Vagina (tissue), 2 donors: ENCODE results near the gene MSL1. TPM values are rescaled to one million over a fixed set of nuclear protein-coding genes. Genes with fewer than 3 reads are reported as not detected.

Experiments
- DNase-seq, 2 donors: peaks; one replicate each; pipeline ENCODE4 v3.0.0-alpha.2; 2017; ENCODE audit errors: extremely low spot score in 2 of 2
- H3K27ac ChIP-seq: fragments of 200-600 bp; sonication (generic); one replicate; pipeline ENCODE4 v1.5.1; 2019
- H3K27me3 ChIP-seq: fragments of 200-600 bp; sonication (generic); one replicate; pipeline ENCODE4 v1.5.1; 2019
- H3K36me3 ChIP-seq, 2 donors: fragments of 200-600 bp; sonication (generic); one replicate each; pipeline ENCODE4 v1.5.1; 2017 to 2019
- H3K4me1 ChIP-seq: fragments of 200-600 bp; sonication (generic); one replicate; pipeline ENCODE4 v1.5.1; 2019
- H3K4me3 ChIP-seq, 2 donors: fragments of 200-600 bp; sonication (generic); 1 replicate in 1 of 2; 2 replicates in 1 of 2; pipeline ENCODE4 v1.5.1; 2016 to 2019
- H3K9me3 ChIP-seq: fragments of 200-600 bp; sonication (generic); one replicate; pipeline ENCODE4 v1.5.1; 2019
- POLR2A ChIP-seq, 2 donors: fragments of 450-650 bp; IDR thresholded peaks; one replicate each; pipeline ENCODE4 v1.6.1; 2017; ENCODE audit warnings: antibody characterized with exemption in 2 of 2, mild to moderate bottlenecking in 2 of 2, moderate library complexity in 2 of 2
- POLR2AphosphoS5 ChIP-seq, 2 donors: sonication (generic); formaldehyde crosslinking; IDR thresholded peaks; one replicate each; pipeline ENCODE4 v1.9.0; 2017; ENCODE audit warnings: antibody characterized with exemption in 2 of 2, mild to moderate bottlenecking in 2 of 2, low read depth in 1 of 2; ENCODE audit not compliant: insufficient read depth in 1 of 2
- intact Hi-C: fragments of 100-400 bp; cut with DNase I; formaldehyde crosslinking; loops from one replicate; pipeline ENCODE4 v1.15.1; 2023
- total RNA-seq: library from RNA; depleted of rRNA; stranded (reverse); fragments of >200 nt; gene quantifications from one replicate; pipeline ENCODE4 v1.2.3, GENCODE V29; 2016
- TF ChIP-seq, protein P1 (sequence below), 3 experiments: fragments of 450-650 bp in 2 of 3; fragments of 200-600 bp in 1 of 3; sonication (generic) in 1 of 3; IDR thresholded peaks; one replicate each; pipeline ENCODE4 v1.5.1; 2017 to 2019; ENCODE audit warnings: antibody characterized with exemption in 3 of 3, mild to moderate bottlenecking in 2 of 3, moderate library complexity in 2 of 3

Gene MSL1, protein sequence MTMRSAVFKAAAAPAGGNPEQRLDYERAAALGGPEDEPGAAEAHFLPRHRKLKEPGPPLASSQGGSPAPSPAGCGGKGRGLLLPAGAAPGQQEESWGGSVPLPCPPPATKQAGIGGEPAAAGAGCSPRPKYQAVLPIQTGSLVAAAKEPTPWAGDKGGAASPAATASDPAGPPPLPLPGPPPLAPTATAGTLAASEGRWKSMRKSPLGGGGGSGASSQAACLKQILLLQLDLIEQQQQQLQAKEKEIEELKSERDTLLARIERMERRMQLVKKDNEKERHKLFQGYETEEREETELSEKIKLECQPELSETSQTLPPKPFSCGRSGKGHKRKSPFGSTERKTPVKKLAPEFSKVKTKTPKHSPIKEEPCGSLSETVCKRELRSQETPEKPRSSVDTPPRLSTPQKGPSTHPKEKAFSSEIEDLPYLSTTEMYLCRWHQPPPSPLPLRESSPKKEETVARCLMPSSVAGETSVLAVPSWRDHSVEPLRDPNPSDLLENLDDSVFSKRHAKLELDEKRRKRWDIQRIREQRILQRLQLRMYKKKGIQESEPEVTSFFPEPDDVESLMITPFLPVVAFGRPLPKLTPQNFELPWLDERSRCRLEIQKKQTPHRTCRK
- 62.4 TPM for total RNA-seq

DNA sequence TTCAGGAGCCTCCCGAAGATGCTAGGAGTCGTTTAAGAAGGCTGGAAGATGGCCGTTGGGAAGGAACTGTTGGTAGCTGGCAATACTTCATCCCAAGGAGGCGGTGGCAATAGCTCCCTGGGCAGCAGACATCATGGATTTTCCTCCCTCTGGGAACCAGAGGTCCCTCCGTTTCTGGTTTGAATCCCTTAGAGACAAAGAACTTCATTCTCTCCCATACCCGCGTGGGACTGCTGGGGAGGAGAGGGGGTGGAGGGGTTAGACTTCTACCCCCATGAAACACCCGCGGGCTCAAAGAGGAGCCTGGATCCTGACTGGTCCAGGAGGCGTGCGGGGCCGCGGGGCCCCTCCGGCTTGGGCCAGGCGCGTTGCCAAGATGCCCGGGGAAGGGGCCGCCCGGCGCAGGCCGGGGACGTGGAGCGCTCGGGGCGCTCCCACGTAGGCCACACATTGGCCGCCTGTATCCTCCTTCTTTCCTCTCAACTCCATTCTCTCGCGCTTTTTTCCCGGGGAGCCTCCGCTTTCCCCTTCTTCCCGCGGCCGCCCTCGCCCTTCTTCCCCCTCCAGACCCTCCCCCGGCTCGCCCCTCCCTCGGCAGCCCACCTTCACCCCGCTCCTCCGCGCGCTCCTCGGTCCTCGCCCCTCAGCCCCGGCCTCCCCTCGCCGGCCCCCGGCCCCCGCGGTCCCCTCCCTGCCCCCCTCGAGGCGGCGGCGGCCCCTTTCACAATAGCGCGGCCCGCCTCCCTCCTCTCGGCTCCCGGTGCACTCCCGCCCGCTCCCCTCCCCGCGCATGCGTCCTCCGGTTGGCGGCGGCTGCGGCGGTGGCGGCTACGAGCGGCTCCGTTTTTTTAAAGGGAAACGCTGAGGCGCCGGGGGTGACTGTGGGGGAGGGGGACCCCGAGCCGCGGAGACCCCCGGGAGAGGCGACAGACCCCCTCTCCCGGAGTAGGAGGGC is at the start of gene MSL1:
MSL1 (plus strand) TSS at position 791 of the 955 bp plus-strand sequence. CDS start 642 bp downstream, outside the sequence.
- H3K9me3 ChIP-seq: no peaks in the 10 kb centered on the region
- H3K36me3 ChIP-seq: peaks cover 0 to 6% of the 10 kb centered on the region in 2 donors
- no peaks in the 10 kb centered on the region for H3K27me3 ChIP-seq
- peak within 1 kb of the TSS; percentile 96 for H3K4me3 ChIP-seq
- intact Hi-C loops: no loop called here
- DNase-seq: peak in 1 of 2 donors; percentile 90
- peak within 1 kb of the TSS; percentile 99 for H3K27ac ChIP-seq
- H3K4me1 ChIP-seq: peaks cover 17% of the 10 kb centered on the region
- TF ChIP-seq POLR2A (IDR thresholded peaks at IDR 0.05) (peak in 1 of 2 donors; percentile 77), POLR2AphosphoS5 (IDR thresholded peaks at IDR 0.05; ENCODE audit: insufficient read depth in 1 of 2, low read depth in 1 of 2) (peak; percentile 83 to 95)
- TF ChIP-seq, protein P1, sequence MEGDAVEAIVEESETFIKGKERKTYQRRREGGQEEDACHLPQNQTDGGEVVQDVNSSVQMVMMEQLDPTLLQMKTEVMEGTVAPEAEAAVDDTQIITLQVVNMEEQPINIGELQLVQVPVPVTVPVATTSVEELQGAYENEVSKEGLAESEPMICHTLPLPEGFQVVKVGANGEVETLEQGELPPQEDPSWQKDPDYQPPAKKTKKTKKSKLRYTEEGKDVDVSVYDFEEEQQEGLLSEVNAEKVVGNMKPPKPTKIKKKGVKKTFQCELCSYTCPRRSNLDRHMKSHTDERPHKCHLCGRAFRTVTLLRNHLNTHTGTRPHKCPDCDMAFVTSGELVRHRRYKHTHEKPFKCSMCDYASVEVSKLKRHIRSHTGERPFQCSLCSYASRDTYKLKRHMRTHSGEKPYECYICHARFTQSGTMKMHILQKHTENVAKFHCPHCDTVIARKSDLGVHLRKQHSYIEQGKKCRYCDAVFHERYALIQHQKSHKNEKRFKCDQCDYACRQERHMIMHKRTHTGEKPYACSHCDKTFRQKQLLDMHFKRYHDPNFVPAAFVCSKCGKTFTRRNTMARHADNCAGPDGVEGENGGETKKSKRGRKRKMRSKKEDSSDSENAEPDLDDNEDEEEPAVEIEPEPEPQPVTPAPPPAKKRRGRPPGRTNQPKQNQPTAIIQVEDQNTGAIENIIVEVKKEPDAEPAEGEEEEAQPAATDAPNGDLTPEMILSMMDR (IDR thresholded peaks at IDR 0.05): no peak

DNA sequence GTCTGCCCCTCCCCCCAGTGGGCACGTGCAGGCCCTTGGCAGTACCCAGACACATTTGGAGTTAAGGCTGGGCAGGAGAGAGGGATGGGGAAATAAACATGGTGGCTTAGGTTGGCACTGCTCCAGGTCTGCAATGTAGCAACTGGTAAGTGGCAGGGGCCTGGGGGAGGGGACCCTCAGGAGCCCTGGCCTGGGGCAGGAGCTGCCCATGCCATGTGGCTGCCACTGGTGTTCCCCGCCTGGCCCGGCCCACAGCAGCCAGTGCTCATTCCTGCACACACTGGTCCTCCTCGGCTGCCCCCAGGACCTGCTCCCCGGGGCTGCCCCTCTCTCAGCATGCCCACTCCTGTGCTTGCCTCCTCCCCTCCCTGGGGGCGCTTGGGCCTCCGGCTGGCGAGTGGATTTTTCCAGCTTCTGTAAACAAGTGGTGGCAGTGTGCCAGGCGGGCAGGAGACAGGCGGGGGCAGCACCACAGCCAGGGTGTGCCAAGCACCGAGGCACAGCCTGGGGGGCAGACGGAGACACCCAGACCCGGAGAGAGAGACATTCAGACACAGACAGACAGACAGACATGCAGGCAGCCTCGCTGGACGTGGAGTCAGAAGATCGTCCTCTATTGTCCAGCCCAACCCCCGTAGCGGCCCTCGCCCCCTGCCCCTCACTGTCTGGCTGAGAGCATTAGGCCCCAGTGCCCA is 49.6 kb upstream of the MSL1 start:
- TF ChIP-seq, protein P1 (IDR thresholded peaks at IDR 0.05): peak in 1 of 3 experiments; percentile 3
- TF ChIP-seq POLR2A (IDR thresholded peaks at IDR 0.05): no peak
- peak in 1 of 2 donors; percentile 48 for TF ChIP-seq POLR2AphosphoS5 (IDR thresholded peaks at IDR 0.05; ENCODE audit: insufficient read depth in 1 of 2, low read depth in 1 of 2)
- H3K4me3 ChIP-seq: peak overlapping the region; percentile 39 to 51
- H3K27ac ChIP-seq: peak overlapping the region; percentile 99
- peaks cover 95% of the 10 kb centered on the region for H3K4me1 ChIP-seq
- intact Hi-C loops: no loop called here
- no peaks in the 10 kb centered on the region for H3K9me3 ChIP-seq
- DNase-seq: no peak
- peaks cover 0 to 9% of the 10 kb centered on the region in 2 donors for H3K36me3 ChIP-seq
- H3K27me3 ChIP-seq: no peaks in the 10 kb centered on the region

DNA sequence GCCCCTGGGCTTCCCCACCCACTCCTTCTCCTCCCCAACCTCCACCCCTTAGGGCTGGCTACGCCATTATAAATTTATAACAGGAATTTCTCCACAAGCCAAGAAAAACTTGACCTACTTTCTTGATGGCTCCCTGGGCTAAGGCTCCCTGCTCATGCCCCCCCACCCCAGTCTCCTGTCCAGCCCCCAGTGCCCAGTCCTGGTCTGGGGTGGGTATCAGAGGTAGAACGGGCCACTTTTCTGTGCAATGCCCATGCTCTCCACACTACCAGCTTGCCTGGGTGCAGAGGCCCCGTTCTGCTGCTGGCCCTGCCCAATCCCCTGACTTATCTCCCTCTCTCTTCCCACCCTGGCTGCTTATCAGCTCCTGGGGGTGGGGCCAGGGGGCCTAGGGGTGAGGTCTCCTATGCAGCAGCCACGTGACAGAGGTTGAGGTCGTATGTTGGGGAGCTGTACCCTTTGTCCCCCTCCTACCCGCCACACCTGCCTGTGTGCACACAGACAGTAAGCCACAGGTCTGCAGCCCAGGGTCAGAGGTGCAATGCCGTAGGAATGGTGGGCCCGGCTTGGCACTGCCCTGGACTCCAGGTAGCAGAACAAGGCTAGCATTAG is 48.9 kb upstream of the MSL1 start:
- peak overlapping the region; percentile 99 for H3K27ac ChIP-seq
- peak overlapping the region; percentile 39 to 51 for H3K4me3 ChIP-seq
- no peaks in the 10 kb centered on the region for H3K9me3 ChIP-seq
- H3K4me1 ChIP-seq: peaks cover 89% of the 10 kb centered on the region
- DNase-seq: no peak
- TF ChIP-seq POLR2A (IDR thresholded peaks at IDR 0.05): no peak
- TF ChIP-seq POLR2AphosphoS5 (IDR thresholded peaks at IDR 0.05; ENCODE audit: insufficient read depth in 1 of 2, low read depth in 1 of 2): no peak
- TF ChIP-seq, protein P1 (IDR thresholded peaks at IDR 0.05): no peak
- intact Hi-C loops: no loop called here
- H3K36me3 ChIP-seq: peaks cover 0 to 9% of the 10 kb centered on the region in 2 donors
- no peaks in the 10 kb centered on the region for H3K27me3 ChIP-seq

DNA sequence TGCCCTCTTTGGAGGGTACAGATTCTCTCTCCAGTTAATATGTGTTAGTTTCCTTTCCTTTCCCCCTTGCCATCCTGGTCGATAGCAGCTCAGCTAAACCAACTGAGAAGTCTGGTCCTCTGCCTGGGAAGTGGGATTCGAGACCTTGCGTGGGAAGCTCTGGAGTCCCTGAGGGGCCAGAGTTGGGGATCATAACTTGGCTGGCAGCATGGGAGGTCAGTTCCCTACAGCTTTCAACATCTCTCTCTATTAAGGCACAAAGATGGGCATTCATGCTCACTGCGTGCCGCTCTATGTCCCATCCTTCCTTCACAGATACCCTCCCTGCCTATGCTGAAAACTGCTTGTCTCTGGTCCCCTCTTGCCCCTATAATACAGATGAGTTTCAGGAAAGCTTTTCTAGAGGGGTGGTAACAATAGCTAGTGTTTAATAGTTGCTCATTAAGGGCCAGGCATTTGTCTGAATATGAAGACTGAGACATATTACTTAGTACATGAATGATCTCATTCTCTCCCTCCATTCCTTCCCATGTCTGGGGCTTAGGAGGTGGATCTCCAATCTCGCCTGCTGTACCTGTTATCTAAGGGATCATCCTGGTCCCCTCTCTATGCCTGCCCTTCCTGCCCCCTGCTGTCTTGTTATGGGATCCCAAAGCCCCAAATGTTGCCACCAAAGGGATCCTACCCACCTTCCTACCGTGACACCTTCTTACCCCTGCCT is 48.2 kb upstream of the MSL1 start:
- Histone ChIP-seq H3K27ac (peak overlapping the region; percentile 99), H3K4me1 (peaks cover 82% of the 10 kb centered on the region), H3K4me3 (no peak overlapping the region), H3K36me3 (peaks cover 0 to 9% of the 10 kb centered on the region in 2 donors), H3K9me3 (no peaks in the 10 kb centered on the region), H3K27me3 (no peaks in the 10 kb centered on the region)
- no peak for TF ChIP-seq POLR2AphosphoS5 (IDR thresholded peaks at IDR 0.05; ENCODE audit: insufficient read depth in 1 of 2, low read depth in 1 of 2)
- TF ChIP-seq, protein P1 (IDR thresholded peaks at IDR 0.05): no peak
- TF ChIP-seq POLR2A (IDR thresholded peaks at IDR 0.05): no peak
- intact Hi-C loops: no loop called here
- DNase-seq: no peak
